DOHH2 (cell line): Measurements from ENCODE around the gene FSHR.

Source experiments
- CTCF ChIP-seq: fragments of 200-600 bp; sonication (generic); IDR thresholded peaks from one replicate; pipeline ENCODE4 v1.5.1; 2014; ENCODE audit warnings: antibody characterized with exemption, mild to moderate bottlenecking, low read depth, low read length; ENCODE audit not compliant: poor library complexity, severe bottlenecking
- EZH2phosphoT487 ChIP-seq: fragments of 200-600 bp; sonication (generic); IDR thresholded peaks from 2 replicates; pipeline ENCODE4 v1.6.1; 2017; ENCODE audit warnings: borderline replicate concordance, mild to moderate bottlenecking, antibody characterized with exemption, low read length, moderate library complexity, mixed read lengths

- TF ChIP-seq CTCF (no peak), EZH2phosphoT487 (no peak)
These were observed 126.2 kb downstream of the FSHR start for GRCh38 chr2:49028101-49028500.
